ENCODE data around the gene GRIN2C.

DNA sequence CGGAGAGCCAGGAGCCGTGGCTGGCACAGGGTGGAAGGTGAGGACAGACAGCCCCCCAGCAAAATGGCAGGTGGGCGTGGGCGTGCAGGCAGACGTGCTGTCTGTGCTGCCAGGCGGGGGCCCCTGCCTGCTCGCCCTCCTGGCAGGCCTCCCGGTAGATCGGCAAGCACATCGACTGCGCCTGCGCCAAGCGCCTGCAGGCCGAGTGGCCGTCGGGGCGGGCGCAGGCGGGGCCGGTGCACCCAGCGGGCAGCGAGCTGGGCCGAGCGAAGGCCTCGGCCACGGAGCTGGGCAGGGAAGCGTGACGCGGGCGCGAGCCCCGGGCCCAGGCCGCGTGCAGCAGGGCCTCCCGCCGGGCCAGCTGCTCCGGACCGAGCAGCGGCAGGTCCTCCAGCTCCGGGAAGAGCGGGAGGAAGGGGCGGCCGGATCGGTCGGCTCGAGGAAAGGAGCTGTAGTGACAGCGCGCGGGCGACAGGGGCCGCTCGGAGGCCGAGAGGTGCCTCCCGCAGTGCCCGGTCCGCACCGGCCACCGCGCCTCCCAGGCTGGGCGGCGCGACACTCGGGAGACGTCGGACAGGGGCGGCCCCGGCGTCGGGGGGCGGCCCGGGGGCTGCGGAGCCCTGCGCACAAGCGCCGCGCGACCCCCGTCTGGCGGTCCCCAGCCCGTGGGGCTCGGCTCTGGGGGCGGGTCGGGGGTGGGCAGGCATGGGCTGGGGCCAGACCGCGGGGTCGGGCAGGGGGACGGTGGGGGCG, 16.9 kb downstream of the GRIN2C start:
- TF ChIP-seq, protein P1, sequence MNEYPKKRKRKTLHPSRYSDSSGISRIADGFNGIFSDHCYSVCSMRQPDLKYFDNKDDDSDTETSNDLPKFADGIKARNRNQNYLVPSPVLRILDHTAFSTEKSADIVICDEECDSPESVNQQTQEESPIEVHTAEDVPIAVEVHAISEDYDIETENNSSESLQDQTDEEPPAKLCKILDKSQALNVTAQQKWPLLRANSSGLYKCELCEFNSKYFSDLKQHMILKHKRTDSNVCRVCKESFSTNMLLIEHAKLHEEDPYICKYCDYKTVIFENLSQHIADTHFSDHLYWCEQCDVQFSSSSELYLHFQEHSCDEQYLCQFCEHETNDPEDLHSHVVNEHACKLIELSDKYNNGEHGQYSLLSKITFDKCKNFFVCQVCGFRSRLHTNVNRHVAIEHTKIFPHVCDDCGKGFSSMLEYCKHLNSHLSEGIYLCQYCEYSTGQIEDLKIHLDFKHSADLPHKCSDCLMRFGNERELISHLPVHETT (tag by site-specific recombination; IDR thresholded peaks at IDR 0.05) = no peak
- TF ChIP-seq PRDM1 (tag by site-specific recombination; IDR thresholded peaks at IDR 0.05) (no peak), ZNF549 (tag by site-specific recombination; IDR thresholded peaks at IDR 0.05) (no peak), ZNF121 (tag by site-specific recombination; IDR thresholded peaks at IDR 0.05) (no peak), ZNF10 (tag by site-specific recombination; IDR thresholded peaks at IDR 0.05) (no peak), ZNF24 (tag by site-specific recombination; IDR thresholded peaks at IDR 0.05) (no peak), ZNF140 (tag by site-specific recombination; IDR thresholded peaks at IDR 0.05) (no peak), ZNF184 (tag by site-specific recombination; IDR thresholded peaks at IDR 0.05) (no peak), SCRT2 (tag by site-specific recombination; IDR thresholded peaks at IDR 0.05) (no peak), ZNF274 (IDR thresholded peaks at IDR 0.05; ENCODE audit: low read length) (no peak), ZNF274 (tag by site-specific recombination; IDR thresholded peaks at IDR 0.05; ENCODE audit: borderline replicate concordance) (no peak), ZIC2 (tag by site-specific recombination; IDR thresholded peaks at IDR 0.05) (peak; percentile 19)
- TF ChIP-seq, protein P2, sequence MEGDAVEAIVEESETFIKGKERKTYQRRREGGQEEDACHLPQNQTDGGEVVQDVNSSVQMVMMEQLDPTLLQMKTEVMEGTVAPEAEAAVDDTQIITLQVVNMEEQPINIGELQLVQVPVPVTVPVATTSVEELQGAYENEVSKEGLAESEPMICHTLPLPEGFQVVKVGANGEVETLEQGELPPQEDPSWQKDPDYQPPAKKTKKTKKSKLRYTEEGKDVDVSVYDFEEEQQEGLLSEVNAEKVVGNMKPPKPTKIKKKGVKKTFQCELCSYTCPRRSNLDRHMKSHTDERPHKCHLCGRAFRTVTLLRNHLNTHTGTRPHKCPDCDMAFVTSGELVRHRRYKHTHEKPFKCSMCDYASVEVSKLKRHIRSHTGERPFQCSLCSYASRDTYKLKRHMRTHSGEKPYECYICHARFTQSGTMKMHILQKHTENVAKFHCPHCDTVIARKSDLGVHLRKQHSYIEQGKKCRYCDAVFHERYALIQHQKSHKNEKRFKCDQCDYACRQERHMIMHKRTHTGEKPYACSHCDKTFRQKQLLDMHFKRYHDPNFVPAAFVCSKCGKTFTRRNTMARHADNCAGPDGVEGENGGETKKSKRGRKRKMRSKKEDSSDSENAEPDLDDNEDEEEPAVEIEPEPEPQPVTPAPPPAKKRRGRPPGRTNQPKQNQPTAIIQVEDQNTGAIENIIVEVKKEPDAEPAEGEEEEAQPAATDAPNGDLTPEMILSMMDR (tag by site-specific recombination; IDR thresholded peaks at IDR 0.05) = no peak
- TF ChIP-seq, protein P3, sequence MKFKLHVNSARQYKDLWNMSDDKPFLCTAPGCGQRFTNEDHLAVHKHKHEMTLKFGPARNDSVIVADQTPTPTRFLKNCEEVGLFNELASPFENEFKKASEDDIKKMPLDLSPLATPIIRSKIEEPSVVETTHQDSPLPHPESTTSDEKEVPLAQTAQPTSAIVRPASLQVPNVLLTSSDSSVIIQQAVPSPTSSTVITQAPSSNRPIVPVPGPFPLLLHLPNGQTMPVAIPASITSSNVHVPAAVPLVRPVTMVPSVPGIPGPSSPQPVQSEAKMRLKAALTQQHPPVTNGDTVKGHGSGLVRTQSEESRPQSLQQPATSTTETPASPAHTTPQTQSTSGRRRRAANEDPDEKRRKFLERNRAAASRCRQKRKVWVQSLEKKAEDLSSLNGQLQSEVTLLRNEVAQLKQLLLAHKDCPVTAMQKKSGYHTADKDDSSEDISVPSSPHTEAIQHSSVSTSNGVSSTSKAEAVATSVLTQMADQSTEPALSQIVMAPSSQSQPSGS (tag by site-specific recombination; IDR thresholded peaks at IDR 0.05; ENCODE audit: low read depth) = no peak

Measured in HEK293 (cell line).